ENCODE data around the gene BTBD9.
A peak's percentile ranks its signal among the peaks of the same experiment; 100 is the strongest.
"Not testable (repeated sequence)": the region's sequence is repeated elsewhere in the genome, so short reads cannot be mapped to it uniquely, and the experiment has no call there.

BTBD9 gene

DNA sequence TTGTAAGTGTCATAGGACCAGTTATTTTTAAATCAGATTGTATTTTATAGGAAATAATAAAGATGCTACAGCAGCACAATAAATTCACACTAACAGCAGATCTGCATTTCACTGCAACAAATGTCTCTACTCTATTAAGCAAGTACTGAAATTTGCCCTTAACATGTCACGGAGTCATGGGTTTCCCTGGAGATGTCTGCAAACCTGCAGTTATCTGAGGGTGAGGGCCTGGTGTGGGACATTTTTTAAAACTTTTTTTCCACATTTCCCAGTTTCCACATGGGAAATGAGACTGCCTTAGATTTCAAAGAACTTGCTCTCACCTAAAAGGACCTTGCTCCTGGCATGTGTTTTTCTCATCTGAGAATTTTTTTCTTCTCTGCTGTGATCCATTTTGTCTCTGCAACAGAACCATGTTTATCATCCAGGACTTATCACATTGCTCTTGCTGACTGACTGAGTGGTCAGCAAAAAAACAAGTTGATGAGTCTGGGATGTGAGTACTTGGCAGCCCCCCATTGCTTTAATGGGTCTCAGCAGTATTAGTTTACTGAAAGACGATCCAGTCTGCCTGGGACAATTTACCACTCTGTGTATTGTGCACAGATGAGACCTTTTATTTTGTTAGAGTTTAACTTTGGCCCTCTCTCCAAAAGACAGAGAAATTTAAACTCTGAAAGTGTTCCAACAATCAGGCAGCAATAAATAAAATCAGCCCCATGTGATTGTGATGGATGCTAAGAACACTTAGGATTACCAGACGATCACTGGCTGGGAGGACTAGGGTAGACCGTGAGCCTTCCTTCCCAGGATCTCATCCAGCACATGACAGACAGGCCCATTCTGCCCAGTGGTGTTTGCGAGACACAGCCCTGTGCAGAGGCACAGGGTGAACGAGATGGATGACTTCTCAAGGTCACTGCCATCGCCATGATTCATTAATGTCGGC is 268.8 kb downstream of the BTBD9 start:
- no peak for DNase-seq

DNA sequence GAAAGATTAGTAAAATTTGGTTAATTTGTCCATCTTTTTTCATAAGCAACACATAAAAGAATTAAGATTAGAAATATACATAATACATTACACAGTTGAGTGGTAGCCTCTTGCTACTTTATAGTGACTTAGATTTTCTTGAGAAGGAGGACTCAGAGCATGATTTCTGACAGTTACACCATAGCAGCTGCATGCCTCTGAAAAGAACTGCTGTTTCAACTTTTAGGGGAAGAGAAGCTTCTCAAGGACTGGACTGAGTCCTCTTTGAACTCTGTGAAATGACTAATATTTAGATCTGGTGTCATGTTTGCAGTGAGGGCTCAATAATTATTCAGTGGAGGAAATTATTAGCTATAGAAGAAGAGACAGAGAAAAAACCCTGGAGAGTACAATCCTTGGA is 272.5 kb downstream of the BTBD9 start:
- DNase-seq: no peak

DNA sequence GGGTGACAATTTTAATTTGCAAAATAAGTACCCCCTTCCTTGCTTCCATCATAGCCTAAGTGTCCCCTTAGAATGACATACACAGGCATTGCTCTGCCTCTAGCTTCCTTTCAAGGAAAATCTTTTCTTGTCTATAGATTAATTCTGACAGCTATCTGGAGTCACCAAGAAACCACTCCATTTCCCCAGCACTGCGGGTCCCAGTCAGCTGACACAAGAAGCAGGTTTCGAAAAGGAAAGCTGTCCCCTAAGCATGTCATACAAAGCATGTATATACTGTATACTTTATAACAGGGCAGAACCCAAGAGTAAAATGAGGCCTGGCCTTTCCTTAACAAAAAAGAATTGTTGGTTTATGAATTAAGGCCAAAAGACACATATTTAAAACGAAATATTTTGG is 273.5 kb downstream of the BTBD9 start:
- no peak for DNase-seq

DNA sequence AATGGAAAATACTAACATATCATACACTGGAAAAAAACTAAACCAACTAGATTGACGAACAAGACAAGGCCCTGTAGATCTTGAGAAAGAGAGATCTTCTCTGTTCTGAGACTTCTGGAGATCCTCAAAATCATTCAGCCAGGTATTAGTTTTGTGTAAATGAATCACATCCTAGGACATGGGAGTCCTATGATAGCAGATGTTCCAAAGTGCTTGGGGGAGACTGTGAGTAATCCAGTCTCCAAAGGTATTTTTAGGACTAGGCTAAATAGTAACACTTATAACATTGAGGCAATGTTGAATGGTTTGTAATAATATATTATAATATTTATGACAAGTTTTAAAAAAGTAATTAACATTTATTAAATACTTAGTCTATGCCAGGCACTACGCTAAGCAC is 275.0 kb downstream of the BTBD9 start:
- no peak for DNase-seq

DNA sequence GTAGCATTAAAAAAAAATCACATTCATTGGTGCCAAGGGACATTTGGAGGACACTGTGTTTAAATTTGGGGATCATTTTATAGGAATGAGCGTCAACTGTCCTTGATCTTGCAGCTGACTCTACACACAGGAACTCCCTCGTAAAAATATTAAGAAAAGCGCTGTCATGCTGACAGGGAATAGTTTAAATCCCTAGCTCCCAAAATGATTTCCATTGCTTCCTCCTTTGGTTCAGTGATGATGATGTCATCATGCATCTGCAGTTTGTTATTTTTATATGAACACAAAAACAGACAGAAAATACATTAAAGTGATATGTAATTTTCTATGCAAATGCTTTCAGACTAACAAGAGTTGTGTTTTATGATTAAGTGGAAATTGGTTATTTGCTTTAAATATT is 275.6 kb downstream of the BTBD9 start:
- no peak for DNase-seq

- DNase-seq: no peak
Measured at GRCh38 chr6:38355519-38355918, 284.2 kb downstream of the BTBD9 start.

- no peak for DNase-seq
Measured at GRCh38 chr6:38354905-38355304, 284.8 kb downstream of the BTBD9 start.

GRCh38 chr6:38354037-38354381 is 285.7 kb downstream of the BTBD9 start:
- no peak for DNase-seq

- no peak for DNase-seq
Measured at GRCh38 chr6:38353310-38354036, 286.3 kb downstream of the BTBD9 start.

- no peak for DNase-seq
Measured at GRCh38 chr6:38352636-38353035, 287.1 kb downstream of the BTBD9 start.

DNA sequence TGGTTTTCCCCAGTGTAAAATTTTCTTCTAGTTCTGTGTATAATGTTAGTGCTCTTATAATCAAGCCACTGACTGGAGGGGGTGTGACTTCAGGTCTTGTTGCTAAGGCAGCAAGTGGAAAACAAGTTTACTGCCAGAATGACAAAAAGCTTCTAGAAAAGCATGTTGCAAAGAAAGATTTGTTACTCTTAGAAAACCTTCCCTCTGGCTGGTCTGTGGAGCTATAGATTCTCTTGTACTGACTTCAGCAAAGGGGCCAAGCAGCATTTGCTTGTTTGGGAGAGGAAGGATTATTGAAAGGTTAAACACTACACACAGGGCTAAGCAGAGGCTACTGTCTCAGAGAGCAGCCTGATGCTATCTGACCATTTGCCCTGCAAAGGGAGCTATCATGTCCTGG is 288.8 kb downstream of the BTBD9 start:
- DNase-seq: no peak

DNA sequence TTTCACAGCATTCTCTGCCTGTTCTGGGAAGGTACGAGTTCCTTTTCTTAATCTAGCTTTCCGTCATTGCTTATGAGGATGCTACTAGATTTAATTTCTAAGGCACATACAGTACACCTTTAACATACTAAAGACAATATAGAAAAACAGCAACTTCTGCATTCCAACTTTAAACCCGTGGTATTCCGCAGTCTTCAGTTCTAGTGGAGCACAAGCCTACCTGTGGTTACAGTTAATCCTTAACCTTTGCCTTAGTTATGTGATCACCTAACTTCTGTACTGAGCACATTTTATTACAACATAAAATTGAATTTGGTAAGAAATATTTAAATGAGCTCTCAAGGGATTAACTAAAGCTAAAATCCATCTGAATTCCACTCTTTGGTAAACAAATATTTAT is 289.5 kb downstream of the BTBD9 start:
- no peak for DNase-seq

DNA sequence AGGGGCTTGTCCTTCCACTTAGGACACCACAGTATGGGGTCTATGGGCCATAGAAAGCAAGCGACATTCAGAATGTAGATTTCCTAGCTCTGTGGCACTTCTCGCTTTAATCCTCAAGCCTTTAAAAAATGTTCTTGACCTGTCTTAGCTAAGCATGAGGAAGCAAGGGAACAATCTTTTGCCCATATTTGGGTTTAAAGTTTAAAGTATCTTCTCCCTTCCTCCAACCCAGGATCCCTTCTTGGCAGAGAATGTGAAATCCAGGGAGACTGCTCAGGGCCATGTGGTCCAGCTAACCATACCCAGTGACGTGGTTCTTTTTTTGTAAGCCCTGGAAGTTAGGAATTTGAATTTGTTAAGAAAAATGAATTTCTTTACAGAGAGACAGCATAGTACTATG is 289.9 kb downstream of the BTBD9 start:
- no peak for DNase-seq

GRCh38 chr6:38349221-38349620 is 290.5 kb downstream of the BTBD9 start:
- no peak for DNase-seq

DNA sequence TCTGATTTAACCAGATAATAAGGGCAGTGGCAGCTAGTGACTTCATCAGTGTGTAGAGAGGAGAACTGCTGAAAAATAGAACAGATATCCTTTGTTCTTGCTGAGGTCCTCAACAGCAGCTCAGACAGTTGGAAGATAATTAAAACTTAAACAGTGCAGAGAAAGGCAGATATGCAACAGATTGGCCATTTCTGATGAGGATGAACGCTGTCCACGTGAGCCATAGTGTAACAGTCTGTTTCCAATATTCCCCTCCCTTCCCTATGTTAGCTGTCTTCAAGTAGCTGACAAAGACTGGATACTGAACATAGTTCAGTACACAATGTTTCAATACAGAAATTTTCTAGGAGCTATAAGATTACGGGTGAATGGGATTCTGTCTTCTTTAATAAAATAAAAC is 291.4 kb downstream of the BTBD9 start:
- DNase-seq: no peak

DNA sequence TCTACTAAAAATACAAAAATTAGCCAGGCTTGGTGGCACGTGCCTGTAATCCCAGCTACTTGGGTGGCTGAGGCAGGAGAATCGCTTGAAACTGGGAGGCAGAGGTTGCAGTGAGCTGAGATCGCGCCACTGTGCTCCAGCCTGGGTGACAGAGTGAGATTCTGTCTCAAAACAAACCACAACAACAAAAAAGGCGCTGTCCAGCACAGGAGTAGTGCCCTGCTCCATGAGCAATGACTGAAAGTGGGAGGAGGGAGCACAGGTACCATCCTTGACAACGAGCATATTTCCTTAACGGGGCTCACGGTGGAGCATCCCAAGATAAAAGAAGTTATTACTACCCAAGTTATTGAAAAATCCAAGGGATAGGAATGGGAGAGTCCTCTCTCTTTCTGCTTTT is 291.9 kb downstream of the BTBD9 start:
- not testable (repeated sequence) for DNase-seq

- DNase-seq: no peak
Measured at GRCh38 chr6:38346291-38347079, 293.2 kb downstream of the BTBD9 start.

DNA sequence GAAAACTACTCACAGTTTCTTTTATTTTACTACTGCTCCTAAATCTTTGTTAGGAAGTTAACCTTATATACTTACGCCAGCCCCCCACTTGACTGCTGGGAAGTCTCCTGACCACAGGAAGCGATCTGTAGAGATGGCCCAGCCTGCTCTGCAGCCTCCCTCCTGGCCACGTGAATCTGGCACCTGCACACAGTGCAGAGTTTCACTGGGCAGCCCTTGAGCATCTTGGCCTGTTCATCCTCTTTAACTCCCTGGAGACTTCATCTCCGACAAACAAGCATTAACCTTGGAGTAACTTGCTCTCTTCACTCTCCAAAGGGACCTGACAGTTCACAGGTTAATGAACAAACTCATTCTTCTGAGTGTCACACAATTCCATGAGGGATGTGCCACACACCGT is 294.1 kb downstream of the BTBD9 start:
- no peak for DNase-seq

DNA sequence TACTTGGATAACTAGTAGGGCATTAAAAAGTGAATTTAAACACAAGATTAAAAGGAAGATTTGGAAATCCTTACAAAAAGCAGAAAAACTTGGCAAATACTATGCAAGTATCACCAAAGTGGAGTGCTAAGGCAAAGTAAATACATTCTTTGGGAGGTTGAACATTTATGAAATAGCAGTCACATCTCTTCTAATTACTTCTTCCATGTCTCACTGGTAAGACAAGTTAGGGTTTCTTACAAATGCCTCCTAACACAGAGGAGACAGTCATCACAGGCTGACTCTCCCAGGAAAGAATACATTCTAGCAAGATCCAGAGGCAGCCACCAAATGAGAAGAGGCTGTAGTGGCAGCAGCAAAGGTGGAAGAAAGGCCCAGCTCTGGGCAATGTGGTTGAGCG is 298.2 kb downstream of the BTBD9 start:
- no peak for DNase-seq

DNA sequence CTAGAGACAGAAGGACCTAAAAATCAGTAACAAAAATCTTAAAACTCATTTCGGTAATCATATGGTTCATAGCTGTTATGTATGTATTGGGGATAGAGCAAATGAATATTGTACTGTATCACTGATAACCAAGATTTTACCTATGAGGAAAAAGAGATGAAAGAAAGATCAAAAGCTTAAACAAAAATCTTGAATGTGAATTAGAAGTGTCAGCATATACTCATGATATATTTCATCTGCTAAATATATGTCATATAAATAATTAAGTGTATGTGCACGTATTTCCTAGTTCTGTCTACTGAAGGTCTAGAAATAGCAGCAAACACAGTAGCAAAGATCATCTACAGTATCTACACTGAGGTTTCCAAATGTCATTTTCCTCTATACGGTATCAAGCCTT is 299.8 kb downstream of the BTBD9 start:
- DNase-seq: no peak

DNA sequence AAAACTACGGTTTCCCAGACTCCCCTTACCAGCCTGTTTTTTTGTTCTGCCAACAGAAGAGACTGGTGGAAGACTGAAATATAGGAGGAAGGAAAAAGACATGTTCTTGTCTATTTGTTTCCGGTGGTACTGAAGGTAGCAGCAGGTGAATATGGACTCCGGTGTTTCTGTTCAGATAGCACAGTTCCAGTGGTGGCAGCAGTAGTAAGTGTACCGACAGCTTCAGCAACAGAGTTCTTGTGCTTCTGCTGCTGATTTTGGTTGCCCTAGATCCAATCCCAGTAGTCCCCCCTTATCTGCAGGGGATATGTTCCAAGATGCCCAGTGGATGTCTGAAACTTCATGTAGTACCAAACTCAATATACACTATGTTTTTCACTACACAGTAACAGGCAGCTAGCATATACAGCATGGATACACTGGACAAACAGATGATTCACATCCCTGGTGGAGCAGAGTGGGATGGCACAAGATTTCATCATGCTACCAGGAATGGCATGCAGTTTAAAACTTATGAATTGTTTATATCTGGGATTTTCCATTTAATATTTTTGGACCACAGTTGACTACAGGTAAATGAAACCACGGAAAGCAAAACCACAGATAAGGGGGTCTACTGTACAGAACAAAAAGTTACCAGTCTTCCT is 301.8 kb downstream of the BTBD9 start:
- no peak for DNase-seq

GRCh38 chr6:38336922-38337321 is 302.8 kb downstream of the BTBD9 start:
- no peak for DNase-seq

DNA sequence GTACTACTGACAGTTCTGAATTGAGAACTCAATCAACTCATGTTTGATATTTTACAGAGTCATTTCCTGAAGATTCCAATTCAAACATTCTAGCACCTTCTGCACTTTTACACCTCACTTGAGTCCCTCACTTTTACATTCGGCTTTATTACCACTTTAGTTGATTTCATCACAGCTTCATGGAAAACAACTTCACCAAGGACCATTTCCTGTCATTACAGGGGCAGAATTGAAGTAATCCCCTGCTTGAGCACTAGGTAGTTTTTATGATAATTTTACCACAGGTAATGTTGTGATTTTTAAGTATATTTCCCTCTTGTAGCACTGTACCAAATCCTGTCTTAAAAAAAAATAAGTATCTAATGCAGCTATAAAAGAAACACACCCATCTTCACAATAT is 312.9 kb downstream of the BTBD9 start:
- peak; percentile 31 for DNase-seq
